Measurements from ENCODE around the gene ANXA2. TPM values are rescaled to one million over a fixed set of nuclear protein-coding genes. Genes with fewer than 3 reads are reported as not detected.

ANXA2 gene
- total RNA-seq, 1 experiment from 2014 or later = 3,100 TPM

DNA sequence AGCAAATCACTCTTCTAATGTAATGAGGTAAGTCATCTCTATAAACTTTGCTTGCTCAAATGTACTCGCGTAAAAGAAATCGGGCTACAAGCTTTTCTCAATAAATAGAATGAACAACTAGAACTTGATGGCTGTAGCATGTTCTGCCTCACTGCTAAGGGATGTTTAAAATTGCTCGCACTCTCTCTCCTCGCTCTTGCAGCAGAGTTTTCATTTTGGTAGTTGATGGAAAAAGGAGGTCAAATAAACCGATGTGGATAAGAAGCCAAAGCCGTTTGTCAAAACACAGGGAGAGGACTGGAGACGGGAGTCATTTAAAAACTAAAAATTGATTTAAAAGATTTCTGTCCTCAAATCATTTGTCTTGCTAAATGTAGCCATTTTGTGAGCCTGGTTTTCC lies 53.3 kb downstream of the ANXA2 start:
- no peak overlapping the region for H3K4me3 Mint-ChIP-seq (ENCODE audit: low read depth, unreplicated experiment)
- H3K27me3 Mint-ChIP-seq (ENCODE audit: unreplicated experiment) = no peaks in the 10 kb centered on the region
- no peaks in the 10 kb centered on the region for H3K9me3 Mint-ChIP-seq (ENCODE audit: low read depth, unreplicated experiment)
- TF ChIP-seq, protein P1, sequence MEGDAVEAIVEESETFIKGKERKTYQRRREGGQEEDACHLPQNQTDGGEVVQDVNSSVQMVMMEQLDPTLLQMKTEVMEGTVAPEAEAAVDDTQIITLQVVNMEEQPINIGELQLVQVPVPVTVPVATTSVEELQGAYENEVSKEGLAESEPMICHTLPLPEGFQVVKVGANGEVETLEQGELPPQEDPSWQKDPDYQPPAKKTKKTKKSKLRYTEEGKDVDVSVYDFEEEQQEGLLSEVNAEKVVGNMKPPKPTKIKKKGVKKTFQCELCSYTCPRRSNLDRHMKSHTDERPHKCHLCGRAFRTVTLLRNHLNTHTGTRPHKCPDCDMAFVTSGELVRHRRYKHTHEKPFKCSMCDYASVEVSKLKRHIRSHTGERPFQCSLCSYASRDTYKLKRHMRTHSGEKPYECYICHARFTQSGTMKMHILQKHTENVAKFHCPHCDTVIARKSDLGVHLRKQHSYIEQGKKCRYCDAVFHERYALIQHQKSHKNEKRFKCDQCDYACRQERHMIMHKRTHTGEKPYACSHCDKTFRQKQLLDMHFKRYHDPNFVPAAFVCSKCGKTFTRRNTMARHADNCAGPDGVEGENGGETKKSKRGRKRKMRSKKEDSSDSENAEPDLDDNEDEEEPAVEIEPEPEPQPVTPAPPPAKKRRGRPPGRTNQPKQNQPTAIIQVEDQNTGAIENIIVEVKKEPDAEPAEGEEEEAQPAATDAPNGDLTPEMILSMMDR (IDR thresholded peaks at IDR 0.05; ENCODE audit: unreplicated experiment) = no peak
- intact Hi-C loops (cut with micrococcal nuclease; ENCODE audit: unreplicated experiment) = no loop called here
- peaks cover 84% of the 10 kb centered on the region for H3K36me3 Mint-ChIP-seq (ENCODE audit: insufficient read depth, unreplicated experiment)
- DNase-seq = no peak
- CTCF ChIA-PET = no interaction called here
- BruUV-seq (replicated peaks) = no TSS peak
- peak overlapping the region; percentile 11 for H3K27ac Mint-ChIP-seq (ENCODE audit: unreplicated experiment)
- H3K4me1 Mint-ChIP-seq (ENCODE audit: low read depth, unreplicated experiment) = peaks cover 16% of the 10 kb centered on the region

DNA sequence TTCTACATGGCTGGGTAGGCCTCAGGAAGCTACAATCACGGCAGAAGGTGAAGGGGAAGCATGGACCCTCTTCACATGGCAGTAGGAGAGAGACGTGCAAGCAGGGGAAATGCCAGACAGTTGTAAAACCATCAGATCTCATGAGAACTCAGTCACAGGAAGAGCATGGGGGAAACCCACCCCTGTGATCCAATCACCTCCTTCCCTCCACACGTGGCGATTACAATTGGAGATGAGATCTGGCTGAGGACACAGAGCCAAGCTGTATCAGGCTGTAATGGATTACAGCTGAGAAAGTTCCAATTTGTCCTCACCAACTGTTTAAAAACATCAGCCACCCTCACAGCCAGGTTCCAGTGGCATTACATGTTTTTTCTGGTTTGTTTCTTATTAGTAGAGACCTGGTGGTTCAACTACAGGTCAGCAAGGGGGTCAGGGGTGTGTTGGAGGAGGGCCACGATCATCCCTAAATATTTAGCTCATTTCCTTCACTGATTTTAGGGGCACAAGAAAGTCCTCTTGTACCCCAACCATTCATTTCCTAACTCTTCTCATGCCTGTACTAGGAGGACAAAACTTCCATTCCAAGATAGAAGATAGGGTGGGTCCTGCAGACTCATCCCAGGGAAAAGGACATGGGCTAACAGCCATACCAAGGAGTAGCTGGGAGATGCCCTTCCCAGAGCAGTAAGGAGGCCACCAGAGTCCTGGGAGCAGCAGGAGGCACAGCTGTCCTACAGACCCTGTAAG lies 54.4 kb downstream of the ANXA2 start:
- TF ChIP-seq, protein P1 (IDR thresholded peaks at IDR 0.05; ENCODE audit: unreplicated experiment) = no peak
- intact Hi-C loops (cut with micrococcal nuclease; ENCODE audit: unreplicated experiment) = no loop called here
- DNase-seq = no peak
- BruUV-seq (replicated peaks) = no TSS peak
- no peaks in the 10 kb centered on the region for H3K9me3 Mint-ChIP-seq (ENCODE audit: low read depth, unreplicated experiment)
- no peak overlapping the region for H3K4me3 Mint-ChIP-seq (ENCODE audit: low read depth, unreplicated experiment)
- H3K4me1 Mint-ChIP-seq (ENCODE audit: low read depth, unreplicated experiment) = peaks cover 26% of the 10 kb centered on the region
- no peaks in the 10 kb centered on the region for H3K27me3 Mint-ChIP-seq (ENCODE audit: unreplicated experiment)
- peak overlapping the region; percentile 71 for H3K27ac Mint-ChIP-seq (ENCODE audit: unreplicated experiment)
- CTCF ChIA-PET = no interaction called here
- peaks cover 82% of the 10 kb centered on the region for H3K36me3 Mint-ChIP-seq (ENCODE audit: insufficient read depth, unreplicated experiment)

DNA sequence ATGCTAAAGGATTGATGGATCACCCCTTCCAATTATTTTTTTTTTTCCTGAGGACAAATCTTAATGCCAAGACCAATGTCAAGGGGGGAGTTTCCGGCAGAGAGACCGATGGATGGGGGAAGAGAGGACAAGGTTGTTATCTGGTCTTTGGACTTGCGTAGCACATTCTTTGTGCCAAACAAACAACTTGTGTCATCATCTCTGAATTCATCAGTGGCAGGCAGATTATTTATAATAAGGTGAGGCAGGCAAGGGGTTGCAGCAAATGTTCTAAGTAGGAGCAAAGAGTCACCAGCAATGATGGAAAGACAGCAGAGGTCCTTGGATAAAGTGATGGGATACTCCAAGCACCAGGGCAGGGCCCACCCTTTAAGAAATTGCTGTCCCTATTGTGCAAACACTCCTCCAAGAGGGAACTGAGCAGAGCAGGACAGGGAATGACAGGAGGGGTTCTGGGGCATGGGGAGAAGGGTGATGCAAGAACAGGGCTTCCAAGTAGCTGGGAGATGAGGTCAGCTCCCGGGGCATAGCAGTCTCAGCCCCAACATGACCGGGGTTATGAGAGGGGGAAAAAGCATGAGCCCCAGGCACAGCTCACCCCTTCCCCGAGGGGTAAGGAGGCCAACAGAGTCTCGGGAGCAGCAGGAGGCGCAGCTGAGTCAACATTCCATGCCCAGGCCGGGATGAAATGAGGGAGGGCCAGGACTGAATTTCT lies 57.4 kb downstream of the ANXA2 start:
- H3K27me3 Mint-ChIP-seq (ENCODE audit: unreplicated experiment) = no peaks in the 10 kb centered on the region
- CTCF ChIA-PET = no interaction called here
- TF ChIP-seq, protein P1 (IDR thresholded peaks at IDR 0.05; ENCODE audit: unreplicated experiment) = no peak
- intact Hi-C loops (cut with micrococcal nuclease; ENCODE audit: unreplicated experiment) = no loop called here
- peak overlapping the region; percentile 9 for H3K27ac Mint-ChIP-seq (ENCODE audit: unreplicated experiment)
- peaks cover 61% of the 10 kb centered on the region for H3K36me3 Mint-ChIP-seq (ENCODE audit: insufficient read depth, unreplicated experiment)
- BruUV-seq (replicated peaks) = no TSS peak
- H3K4me3 Mint-ChIP-seq (ENCODE audit: low read depth, unreplicated experiment) = no peak overlapping the region
- peaks cover 30% of the 10 kb centered on the region for H3K4me1 Mint-ChIP-seq (ENCODE audit: low read depth, unreplicated experiment)
- no peak for DNase-seq
- no peaks in the 10 kb centered on the region for H3K9me3 Mint-ChIP-seq (ENCODE audit: low read depth, unreplicated experiment)

DNA sequence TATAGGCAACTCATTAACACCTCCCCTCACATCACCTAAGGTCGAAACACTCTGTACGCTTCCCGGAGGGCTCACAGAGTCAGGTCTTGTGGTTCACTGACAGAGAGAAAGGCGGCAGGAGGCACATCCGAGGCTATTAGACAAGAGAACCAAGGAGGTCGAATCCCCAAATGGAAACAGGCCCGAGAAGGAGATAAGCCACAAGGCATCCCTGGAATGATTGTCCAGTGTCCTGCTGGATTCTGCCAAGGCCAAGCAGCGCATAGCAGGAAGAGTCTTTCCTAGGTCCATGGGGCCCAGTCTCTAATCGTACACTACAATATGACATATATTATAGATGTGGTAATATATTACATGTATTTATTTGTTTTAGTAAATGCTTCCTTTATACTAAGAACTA lies 58.5 kb downstream of the ANXA2 start:
- H3K36me3 Mint-ChIP-seq (ENCODE audit: insufficient read depth, unreplicated experiment) = peaks cover 50% of the 10 kb centered on the region
- H3K4me3 Mint-ChIP-seq (ENCODE audit: low read depth, unreplicated experiment) = no peak overlapping the region
- H3K27ac Mint-ChIP-seq (ENCODE audit: unreplicated experiment) = peak overlapping the region; percentile 77
- CTCF ChIA-PET = no interaction called here
- no peak for DNase-seq
- BruUV-seq (replicated peaks) = no TSS peak
- no peaks in the 10 kb centered on the region for H3K27me3 Mint-ChIP-seq (ENCODE audit: unreplicated experiment)
- intact Hi-C loops (cut with micrococcal nuclease; ENCODE audit: unreplicated experiment) = no loop called here
- peaks cover 30% of the 10 kb centered on the region for H3K4me1 Mint-ChIP-seq (ENCODE audit: low read depth, unreplicated experiment)
- no peaks in the 10 kb centered on the region for H3K9me3 Mint-ChIP-seq (ENCODE audit: low read depth, unreplicated experiment)
- TF ChIP-seq, protein P1 (IDR thresholded peaks at IDR 0.05; ENCODE audit: unreplicated experiment) = no peak
